HG03520 (cell line): ENCODE measurements around the gene MPP3.
"Not testable (repeated sequence)": the region's sequence is repeated elsewhere in the genome, so short reads cannot be mapped to it uniquely, and the experiment has no call there.

Experiments
- ATAC-seq: cut with Tn5 transposase; IDR thresholded peaks from one replicate; pipeline ENCODE4 v1.9.1; 2021; ENCODE audit warnings: mild to moderate bottlenecking, moderate library complexity; ENCODE audit not compliant: unreplicated experiment

Gene MPP3

GRCh38 chr17:43832976-43833829, at the start of gene MPP3:
Gene MPP3, minus strand, starts transcription at chr17:43833146. Its CDS starts 1,240 bp downstream, at chr17:43831906.
- ATAC-seq: no peak

- no peak for ATAC-seq
These were observed 49.0 kb upstream of the MPP3 start for GRCh38 chr17:43881758-43882505.

- ATAC-seq: no peak
These were observed 48.2 kb upstream of the MPP3 start for GRCh38 chr17:43881181-43881580.

- ATAC-seq: no peak
These were observed 47.6 kb upstream of the MPP3 start for GRCh38 chr17:43880420-43880991.

GRCh38 chr17:43879723-43880419, 46.9 kb upstream of the MPP3 start:
- ATAC-seq: no peak

GRCh38 chr17:43878260-43879175, 45.6 kb upstream of the MPP3 start:
- peak; percentile 48 for ATAC-seq

- no peak for ATAC-seq
These were observed 44.7 kb upstream of the MPP3 start for GRCh38 chr17:43877451-43878155.

- ATAC-seq: no peak
These were observed 44.1 kb upstream of the MPP3 start for GRCh38 chr17:43877031-43877430.

GRCh38 chr17:43875476-43876147, 42.7 kb upstream of the MPP3 start:
- ATAC-seq: no peak

- ATAC-seq: no peak
These were observed 41.3 kb upstream of the MPP3 start for GRCh38 chr17:43874293-43874692.

GRCh38 chr17:43873815-43874214, 40.9 kb upstream of the MPP3 start:
- no peak for ATAC-seq

GRCh38 chr17:43873091-43873490, 40.1 kb upstream of the MPP3 start:
- no peak for ATAC-seq

GRCh38 chr17:43871946-43872690, 39.2 kb upstream of the MPP3 start:
- ATAC-seq: no peak

- not testable (repeated sequence) for ATAC-seq
These were observed 36.1 kb upstream of the MPP3 start for GRCh38 chr17:43869031-43869430.

- ATAC-seq: no peak
These were observed 35.5 kb upstream of the MPP3 start for GRCh38 chr17:43868226-43868994.

- ATAC-seq: no peak
These were observed 31.4 kb upstream of the MPP3 start for GRCh38 chr17:43864161-43864984.

- no peak for ATAC-seq
These were observed 29.0 kb upstream of the MPP3 start for GRCh38 chr17:43861960-43862359.
